HG02588 (cell line): ENCODE results near the gene HDAC4.
A peak's percentile ranks its signal among the peaks of the same experiment; 100 is the strongest.

Experiments
- ATAC-seq: cut with Tn5 transposase; IDR thresholded peaks from one replicate; pipeline ENCODE4 v1.9.1; 2021; ENCODE audit warnings: mild to moderate bottlenecking, moderate library complexity; ENCODE audit not compliant: unreplicated experiment

The HDAC4 gene

DNA sequence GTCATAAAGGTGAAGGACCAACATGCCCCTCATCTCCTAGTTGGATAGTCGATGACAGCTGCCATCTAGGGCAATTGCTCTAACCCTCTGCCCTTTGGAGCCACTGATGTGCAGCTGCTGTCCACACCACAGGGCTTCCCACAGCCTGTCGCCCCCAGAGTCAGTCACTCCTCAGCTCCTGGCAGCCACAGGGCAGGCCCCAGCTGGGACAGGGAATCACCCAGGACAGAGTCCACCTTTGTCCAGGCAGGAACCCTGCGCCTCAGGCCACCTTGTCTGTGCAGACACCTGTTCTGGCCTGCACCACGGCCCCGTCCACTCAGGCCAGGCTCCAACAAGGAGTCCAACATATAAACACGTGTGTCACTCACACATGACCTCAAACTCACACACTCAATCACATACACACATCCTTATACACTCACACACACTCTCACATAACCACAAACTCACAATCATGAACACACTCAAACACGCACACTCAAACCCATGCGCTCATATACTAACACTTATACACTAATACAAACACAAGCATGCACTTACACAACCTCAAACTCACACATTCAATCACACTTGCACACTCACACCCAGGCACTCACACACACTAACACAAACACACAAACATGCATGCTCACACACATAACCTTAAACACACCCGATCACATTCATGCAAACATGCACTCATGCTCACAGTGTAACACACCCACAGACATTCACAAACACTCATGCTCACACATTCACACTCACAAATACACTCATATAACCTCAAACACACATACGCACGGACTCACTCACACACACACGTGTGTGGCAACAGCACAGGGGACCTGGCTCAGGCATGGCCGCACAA lies 29.7 kb downstream of the HDAC4 start:
- ATAC-seq = no peak

DNA sequence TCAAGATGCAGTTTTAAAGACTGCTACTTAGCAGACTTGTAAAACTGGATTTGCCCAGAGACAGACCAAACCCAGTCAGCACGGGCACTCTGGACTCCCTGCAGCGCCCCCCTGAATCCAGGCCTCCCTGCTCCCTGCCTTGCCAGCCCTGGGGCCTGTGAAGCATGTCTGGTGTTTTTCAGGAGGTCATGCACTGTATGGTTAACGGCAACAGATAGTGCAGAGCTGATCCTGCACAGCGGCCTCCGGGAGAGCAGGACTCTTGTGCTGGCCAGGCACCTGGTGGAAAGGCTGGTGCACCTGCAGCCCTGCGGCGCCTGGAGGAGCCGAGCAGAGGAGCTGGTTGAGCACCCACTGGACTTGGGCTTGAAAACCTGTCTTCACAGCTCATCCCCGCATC lies 30.4 kb downstream of the HDAC4 start:
- ATAC-seq = no peak

DNA sequence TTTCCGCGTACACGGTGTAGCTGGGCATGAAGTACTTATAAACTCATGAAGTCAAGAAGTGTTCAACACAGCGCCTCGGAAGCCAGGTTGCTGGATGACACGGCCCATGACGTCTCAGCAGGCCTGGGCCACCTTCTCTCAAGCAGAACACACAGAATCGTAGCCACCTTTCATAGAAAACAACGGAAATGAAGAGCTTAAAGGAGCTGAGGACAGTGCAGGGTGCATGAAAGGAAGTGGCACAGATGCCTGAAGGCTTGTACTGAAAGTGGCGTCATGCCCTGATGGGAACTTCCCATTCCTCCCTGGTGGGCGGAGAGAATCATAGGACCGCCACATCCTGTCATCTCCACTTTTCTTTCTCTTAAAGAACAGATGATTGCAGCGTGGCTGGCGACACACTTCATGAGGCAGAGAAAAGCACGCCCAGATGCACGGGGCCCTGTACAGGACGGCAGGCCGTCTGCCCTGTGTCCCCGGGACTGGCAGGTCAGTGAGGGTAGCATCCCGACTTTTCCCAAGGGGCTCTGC lies 31.1 kb downstream of the HDAC4 start:
- ATAC-seq = peak; percentile 71

DNA sequence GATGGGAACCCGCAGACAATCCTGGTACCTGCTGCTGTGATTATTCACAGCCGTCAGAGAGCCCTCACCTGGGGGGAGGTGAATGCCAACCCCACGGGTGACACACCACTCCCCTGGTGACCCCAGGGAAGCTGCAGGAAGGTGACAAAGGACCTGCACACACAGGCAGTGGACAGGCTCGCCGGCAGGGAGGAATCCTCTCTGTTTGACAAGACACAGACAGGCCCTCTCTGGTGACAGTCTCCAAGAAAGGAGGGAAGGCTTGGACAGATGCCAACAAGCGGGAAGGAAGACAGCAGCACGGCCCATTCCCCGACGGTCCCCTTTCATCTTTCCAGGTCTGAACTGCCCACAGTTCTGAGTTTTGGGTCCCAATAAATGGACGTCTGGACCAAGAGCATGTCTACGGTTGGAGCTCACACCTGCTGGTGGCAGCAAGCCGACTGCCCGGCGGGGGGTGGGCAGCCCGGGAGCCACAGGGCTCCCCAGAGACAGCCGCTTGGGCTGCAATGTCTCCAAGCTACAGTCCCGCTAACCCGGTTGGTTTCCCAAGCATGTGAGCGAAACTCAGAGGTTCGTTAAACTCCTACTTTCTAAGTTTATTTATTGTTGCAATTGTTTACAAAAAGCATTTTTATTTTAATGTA lies 31.8 kb downstream of the HDAC4 start:
- ATAC-seq = no peak

DNA sequence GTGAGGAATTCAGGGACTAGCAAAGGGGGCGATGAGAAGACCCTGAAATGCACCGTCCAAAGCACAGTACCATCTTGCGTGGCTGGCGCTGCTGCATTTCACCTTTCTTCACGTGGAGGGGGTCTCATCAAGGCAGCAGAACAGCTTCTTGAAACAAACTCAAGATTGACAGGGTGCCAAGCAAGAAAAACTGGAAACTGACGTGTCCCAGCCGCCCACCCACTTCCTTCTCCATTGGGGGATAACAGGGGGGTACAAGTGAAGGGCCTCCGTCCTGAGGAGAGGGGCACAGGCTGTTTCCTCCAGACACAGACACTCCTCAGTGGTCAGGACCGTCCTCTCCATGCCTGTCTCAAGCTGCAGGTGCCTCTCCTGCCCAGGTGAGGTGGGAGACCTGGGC lies 32.5 kb downstream of the HDAC4 start:
- no peak for ATAC-seq

DNA sequence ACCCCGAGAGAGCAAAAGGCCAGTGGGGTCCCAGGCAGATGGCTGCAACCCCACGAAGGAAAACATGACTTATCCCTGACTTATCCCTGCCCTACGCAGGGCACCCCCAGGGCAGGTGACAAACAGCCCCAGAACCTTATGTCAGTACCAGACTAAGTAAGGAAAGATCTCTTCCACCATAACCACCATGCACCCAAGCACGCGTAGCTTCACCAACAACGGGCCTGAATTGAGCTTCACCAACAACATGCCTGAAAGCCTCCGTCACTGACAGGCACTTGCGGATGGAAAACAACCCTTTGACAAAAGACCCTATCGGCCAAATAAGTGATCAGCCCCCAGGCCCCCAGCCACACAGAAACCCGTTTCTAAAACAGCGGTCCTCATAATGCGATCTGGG lies 34.1 kb downstream of the HDAC4 start:
- ATAC-seq = no peak

DNA sequence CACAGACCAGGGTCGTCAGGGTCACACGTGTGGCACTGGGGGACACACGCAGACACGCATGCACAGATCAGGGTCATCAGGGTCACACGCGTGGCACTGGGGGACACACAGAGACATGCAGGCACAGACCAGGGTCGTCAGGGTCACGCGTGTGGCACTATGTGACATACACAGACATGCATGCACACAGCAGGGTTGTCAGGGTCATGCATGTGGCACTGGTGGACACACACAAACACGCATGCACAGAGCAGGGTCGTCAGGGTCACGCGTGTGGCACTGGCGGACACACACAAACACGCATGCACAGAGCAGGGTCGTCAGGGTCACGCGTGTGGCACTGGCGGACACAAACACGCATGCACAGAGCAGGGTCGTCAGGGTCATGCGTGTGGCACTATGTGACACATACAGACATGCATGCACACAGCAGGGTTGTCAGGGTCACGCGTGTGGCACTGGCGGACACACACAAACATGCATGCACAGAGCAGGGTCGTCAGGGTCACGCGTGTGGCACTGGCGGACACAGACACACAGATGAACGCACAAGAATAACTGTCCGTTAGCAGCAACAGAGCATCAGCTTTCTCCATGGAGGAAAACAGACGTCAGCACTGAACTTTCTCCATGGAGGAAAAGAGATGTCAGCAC lies 34.9 kb downstream of the HDAC4 start:
- ATAC-seq = no peak

DNA sequence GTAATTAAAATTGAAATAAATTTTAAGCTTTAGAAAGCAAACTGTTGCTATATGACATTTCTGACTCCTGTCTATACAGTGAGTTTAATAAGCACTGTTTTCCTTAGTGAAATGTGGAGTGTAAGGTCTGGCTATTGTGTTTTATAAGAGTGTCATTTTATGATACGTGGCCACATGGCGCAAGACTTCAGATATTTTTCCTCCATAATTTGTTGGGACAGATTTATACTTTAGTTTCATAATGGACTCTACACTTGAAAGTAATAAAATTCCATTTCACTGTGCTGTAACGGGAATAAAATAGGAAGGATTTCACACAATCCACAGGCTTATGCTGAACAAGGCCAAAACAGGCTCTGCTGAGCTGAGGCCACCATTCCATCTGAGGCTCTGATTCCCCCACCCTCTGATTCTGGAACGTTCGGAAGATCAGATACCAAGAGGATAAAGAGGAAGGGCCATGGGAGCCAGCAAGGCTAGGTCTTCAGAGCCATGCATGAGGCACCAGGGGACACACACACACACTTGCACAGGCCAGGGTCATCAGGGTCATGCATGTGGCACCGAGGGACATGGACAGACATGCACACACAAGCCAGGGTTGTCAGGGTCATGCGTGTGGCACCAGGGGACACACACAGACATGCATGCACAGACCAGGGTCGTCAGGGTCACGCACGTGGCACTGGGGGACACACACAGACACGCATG lies 35.6 kb downstream of the HDAC4 start:
- no peak for ATAC-seq

DNA sequence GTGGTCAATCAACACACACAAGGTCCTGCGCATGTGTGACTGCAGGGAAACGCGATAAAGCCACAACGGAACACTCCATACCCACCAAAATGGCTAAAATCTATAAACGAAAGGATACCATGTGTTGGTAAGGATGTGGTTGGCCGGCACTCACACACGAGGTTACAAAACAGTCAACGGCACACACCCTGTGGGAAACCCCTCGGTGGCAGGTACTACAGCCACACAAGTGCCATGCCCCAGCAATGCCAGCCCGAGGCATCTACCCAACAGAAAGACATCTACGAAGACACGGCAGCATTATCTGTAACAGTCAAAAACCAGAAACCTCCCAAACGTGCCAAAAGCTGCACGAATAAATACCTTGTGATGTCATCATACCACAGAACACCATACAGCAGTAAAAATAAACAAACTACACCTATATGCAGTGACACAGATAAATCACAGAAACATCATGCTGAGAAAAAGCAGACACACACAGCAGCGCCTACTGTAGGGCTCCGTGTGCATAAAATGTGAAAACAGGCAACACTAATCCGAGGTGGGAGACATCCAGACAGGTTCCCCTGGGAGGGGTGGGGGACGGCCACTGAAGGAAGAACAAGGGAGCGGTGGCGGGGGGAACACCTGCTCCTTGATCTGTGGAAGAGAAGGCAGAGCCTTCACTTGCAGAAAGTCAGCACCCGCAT lies 36.7 kb downstream of the HDAC4 start:
- ATAC-seq = no peak

DNA sequence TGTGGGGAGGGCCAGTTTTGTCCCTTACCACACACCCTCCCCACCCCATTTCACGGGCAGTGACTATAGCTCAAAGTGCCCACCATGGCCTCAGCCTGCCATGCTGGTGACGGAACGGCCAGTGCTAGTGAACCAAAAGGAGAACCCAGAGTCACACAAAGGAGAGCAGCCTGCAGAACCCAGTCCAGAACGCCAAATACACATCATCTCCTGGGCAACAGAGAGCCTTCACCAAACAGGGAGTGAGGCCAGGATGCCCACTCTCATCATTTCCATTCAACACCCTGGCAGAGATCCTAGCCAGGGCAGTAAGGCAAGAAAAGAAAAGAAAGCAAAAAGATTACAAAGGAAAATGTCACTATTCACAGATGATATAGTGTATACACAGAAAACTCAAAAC lies 38.3 kb downstream of the HDAC4 start:
- no peak for ATAC-seq

DNA sequence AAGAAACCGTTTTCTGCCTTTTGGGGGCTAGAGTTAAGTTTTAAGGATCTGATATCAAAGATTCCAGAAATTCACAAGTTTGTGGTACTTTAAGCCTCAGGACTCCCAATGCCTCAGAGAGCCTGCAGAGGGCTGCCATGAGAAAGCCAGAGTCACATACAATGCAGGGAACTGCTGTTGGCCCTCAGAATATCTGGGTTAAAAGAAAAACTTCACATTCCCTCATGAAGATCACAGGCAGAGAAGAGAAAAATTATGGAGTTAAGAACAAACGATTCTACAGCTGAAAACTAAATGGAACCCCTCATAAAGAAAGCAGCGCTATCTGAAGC lies 39.5 kb downstream of the HDAC4 start:
- no peak for ATAC-seq

DNA sequence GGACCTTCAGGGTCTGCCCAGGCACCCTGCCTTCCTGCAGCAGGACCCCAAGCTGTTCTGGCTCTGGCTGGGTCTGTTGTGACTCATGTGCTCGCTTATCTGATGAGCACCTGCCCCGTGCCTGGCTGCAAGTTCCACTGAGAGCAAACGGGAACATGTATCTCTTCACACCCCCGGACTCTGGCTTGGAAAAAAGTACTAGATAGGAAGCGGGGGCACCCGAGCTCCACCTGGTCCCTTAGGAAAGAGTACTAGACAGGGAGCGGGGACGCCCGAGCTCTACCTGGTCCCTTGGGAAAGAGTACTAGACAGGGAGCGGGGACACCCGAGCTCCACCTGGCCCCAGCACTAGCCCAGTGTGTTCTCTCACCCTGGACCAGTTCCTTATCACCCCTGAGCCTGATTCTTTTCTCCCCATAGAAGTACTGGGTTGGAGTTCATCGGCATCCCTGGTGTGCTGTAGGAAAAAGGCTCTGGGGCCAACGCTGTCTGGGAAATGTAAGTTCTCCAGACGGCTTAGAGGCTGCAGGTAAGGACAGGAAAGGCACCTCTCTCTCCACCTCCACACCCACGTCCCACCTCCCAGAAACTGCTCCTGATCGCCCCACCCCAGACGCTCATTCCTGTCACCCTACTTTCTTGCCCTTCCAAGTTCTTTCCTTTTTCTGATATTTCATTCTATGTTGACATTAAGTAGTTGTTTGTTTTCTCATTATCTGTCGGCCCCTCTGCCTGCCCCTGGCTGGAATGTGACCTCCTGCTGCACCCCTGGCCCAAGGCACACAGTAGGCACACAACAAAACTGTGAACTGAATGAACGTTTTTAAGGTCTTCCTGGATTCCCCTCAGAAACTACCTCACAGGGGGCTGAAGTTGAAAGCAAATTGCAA lies 40.2 kb downstream of the HDAC4 start:
- ATAC-seq = no peak

DNA sequence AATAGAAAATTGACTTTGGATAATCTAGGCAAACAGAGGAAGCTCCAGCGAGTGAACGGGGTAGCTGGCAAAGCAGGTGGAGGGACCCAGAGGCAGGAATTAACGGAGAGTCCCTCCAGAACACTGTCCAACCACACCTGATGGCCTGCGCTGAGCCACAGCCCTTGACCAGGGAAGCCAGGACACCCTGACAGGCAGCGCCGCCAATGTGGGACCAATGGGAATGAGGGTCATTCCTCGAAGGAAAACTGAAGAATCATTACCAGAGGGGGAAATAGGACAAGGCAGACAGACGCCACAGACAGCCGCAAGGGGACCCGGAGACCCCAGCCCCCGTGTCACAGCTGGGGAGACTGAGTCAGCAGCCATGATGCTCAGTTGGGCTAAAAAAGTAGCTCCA lies 40.8 kb downstream of the HDAC4 start:
- no peak for ATAC-seq

DNA sequence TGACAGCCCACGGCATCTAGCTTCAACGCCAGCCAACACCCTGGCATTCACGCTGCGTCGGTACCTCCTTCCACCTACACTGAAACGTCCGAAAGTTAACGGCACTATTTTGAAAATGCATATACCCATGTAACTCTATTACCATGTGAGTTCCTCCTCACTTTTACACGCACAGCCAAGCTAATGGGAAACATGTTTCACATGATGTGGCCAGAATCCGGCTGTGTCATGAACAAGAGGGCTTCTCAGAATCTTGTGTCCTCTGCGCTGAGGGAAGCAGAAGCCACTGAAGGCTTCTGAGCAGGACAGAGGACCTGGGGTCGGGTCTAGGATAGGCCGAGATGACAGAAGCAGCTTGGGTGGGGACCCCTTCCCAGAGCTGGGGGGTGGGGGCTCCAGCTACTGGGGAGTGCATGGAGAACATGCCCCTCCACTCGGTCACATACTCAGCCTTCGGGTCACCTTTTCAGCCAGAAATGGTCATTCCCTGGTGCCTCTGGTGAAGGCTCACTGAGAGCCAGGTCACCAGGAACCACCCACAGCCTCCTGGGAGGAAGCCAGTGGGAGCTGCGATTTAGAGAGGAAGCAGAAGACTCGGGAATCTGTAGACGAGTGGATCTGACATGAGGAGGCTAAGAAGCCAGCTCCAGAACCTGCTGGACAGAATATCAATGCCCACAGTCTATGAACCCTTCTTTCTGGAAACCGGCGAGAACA lies 41.5 kb downstream of the HDAC4 start:
- no peak for ATAC-seq

DNA sequence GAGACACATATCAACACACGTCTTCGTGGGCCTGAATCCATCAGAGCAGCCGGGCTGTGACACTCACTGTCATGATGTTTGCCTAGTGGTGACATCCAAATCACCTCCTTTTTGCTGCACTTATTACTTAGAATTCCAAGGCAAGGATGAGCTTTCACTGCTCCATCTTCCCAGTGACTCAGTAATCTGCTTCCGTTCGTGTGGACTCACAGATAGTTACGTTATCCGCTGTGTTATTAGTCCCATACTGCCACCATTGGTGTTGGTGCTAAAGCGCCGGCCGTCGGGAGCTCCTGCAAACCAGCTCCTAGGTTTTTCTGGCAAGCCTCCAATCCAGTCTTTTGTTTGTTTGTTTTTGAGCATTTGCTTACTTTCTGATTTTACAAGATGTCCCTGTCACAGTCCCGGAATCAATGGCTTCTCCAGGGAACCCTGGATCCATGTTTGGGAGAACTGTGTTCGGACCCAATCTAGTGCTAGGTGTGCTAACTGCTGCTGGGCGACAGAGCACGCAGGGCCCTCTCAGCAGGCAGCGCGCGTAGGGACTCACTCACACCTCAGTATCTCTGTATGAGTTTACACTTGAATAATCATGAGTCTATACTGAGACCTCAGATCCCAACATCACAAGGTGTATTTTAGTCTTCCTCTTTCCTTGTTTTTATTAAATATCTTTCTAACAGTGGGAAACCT lies 42.6 kb downstream of the HDAC4 start:
- ATAC-seq = no peak

DNA sequence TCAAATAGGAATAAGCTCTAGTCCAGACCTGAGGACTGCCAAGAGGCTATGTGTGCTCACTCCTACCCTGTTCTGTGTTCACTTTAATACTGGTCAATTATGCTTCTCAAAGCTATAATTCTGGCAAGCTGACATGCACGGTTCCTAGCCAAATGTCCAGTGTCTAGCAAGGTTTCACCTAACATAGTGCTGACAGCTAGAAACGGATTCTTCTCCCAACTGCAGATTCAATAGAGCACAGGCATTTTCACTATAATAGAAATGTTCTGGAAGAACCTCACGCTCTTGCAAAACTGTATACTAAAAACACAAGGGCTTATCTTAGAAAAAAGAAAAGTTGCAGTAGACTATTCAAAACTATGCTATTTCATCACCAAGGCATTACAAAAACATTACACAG lies 45.1 kb downstream of the HDAC4 start:
- no peak for ATAC-seq

DNA sequence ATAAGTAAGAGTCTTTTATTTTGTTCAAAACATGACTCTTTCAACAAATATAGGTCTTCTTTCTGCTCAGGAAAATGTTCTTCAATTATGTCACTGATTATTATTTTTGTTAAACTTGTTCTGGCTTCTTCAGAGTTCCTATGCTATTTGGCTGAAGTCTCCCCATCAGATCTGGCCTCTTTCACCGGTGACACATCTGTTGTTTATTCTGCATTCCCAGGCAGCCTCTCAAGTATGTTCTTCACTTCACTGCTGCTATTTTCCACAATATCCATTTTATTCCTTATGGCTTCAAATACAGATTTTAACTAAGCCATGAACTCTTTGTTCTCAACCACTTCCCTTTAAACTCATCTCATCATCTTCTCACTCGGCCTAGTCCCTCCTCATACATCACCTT lies 45.7 kb downstream of the HDAC4 start:
- ATAC-seq = no peak

DNA sequence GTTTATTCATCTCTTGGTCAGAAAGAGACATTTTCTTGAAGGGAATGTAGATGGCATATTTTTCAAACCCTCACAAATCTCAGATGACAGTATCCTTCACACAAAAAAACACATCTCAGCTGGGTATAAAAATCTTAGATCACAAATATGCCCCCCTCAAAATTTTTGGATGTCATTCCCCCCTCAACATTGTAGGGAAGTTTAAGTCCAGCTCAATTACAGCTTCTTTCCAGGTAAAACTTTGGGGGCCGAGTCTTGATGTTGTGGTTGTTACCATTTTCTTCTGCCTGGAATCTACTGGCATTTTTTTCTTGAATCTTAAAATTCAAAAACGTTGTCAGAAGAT lies 46.1 kb downstream of the HDAC4 start:
- no peak for ATAC-seq
